Sigmoid colon (tissue), 4 donors: ENCODE results near the gene B4GALT2.

Source experiments
- EP300 ChIP-seq, 4 donors: sonication (generic); formaldehyde crosslinking; IDR thresholded peaks; one replicate each; pipeline ENCODE4 v1.6.1; 2017; ENCODE audit warnings: antibody characterized with exemption in 4 of 4
- POLR2A ChIP-seq, 2 donors: fragments of 450-650 bp; IDR thresholded peaks; one replicate each; pipeline ENCODE4 v1.6.1; 2016; ENCODE audit warnings: antibody characterized with exemption in 2 of 2, mild to moderate bottlenecking in 2 of 2, moderate library complexity in 2 of 2
- POLR2AphosphoS5 ChIP-seq, 4 donors: sonication (generic); formaldehyde crosslinking; IDR thresholded peaks; one replicate each; pipeline ENCODE4 v1.6.1; 2017; ENCODE audit warnings: antibody characterized with exemption in 4 of 4
- TF ChIP-seq, protein P1 (sequence below), 4 experiments: fragments of 450-650 bp in 3 of 4; fragments of 200-600 bp in 1 of 4; IDR thresholded peaks; one replicate each; pipeline ENCODE4 v1.5.1; 2016 to 2019; ENCODE audit warnings: antibody characterized with exemption in 4 of 4, mild to moderate bottlenecking in 3 of 4, moderate library complexity in 2 of 4

DNA sequence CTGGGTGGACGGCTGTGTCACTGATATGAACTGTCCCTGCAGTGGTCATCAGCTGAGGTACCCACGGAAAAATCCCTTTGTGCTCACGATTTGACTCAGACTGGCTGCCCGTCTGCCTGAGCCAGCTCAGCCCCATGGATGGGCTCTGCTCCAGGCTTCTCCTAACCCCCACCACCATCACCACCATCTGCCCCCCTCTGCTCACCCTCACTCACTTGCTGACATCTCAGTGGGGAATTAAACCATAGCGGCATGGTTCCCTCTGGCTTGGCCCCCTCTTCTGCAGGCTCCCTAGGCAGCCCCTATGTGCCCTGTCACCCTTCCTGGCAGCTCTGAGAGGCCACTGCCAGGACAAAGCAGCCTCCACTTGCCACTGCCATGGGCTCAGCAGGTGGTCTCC lies 34.9 kb downstream of the B4GALT2 start:
- TF ChIP-seq, protein P1, sequence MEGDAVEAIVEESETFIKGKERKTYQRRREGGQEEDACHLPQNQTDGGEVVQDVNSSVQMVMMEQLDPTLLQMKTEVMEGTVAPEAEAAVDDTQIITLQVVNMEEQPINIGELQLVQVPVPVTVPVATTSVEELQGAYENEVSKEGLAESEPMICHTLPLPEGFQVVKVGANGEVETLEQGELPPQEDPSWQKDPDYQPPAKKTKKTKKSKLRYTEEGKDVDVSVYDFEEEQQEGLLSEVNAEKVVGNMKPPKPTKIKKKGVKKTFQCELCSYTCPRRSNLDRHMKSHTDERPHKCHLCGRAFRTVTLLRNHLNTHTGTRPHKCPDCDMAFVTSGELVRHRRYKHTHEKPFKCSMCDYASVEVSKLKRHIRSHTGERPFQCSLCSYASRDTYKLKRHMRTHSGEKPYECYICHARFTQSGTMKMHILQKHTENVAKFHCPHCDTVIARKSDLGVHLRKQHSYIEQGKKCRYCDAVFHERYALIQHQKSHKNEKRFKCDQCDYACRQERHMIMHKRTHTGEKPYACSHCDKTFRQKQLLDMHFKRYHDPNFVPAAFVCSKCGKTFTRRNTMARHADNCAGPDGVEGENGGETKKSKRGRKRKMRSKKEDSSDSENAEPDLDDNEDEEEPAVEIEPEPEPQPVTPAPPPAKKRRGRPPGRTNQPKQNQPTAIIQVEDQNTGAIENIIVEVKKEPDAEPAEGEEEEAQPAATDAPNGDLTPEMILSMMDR (IDR thresholded peaks at IDR 0.05), result no peak
- TF ChIP-seq POLR2A (IDR thresholded peaks at IDR 0.05) (no peak), POLR2AphosphoS5 (IDR thresholded peaks at IDR 0.05) (no peak), EP300 (IDR thresholded peaks at IDR 0.05) (no peak)
